Measurements from ENCODE around the gene OR2T27.
"Not testable (repeated sequence)": the region's sequence is repeated elsewhere in the genome, so short reads cannot be mapped to it uniquely, and the experiment has no call there.

The OR2T27 gene, protein sequence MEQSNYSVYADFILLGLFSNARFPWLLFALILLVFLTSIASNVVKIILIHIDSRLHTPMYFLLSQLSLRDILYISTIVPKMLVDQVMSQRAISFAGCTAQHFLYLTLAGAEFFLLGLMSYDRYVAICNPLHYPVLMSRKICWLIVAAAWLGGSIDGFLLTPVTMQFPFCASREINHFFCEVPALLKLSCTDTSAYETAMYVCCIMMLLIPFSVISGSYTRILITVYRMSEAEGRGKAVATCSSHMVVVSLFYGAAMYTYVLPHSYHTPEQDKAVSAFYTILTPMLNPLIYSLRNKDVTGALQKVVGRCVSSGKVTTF

DNA sequence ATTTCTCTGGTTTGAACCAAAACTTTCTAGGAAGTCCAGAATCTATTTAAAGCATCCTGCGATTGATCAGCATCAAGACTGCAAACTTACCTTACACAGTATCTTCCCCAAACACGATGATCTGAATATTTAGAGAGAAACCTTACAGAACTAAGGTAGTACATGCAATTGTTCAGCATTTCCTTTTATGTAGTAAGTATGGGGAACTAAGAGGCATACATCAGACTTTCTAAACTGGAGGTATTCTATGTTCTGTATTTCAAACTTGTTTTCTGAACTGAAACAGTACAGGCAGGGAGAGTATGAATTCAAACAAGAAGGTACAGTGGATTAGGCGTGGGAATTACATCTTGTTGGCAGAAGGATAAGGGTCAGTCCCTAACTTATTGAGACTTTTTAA lies at the start of gene OR2T27:
Gene OR2T27, minus strand, starts transcription at position 175 of the 400 bp plus-strand sequence. CDS start 4,644 bp downstream, outside the sequence.
- not testable (repeated sequence) for DNase-seq (ENCODE audit: low read depth)

DNA sequence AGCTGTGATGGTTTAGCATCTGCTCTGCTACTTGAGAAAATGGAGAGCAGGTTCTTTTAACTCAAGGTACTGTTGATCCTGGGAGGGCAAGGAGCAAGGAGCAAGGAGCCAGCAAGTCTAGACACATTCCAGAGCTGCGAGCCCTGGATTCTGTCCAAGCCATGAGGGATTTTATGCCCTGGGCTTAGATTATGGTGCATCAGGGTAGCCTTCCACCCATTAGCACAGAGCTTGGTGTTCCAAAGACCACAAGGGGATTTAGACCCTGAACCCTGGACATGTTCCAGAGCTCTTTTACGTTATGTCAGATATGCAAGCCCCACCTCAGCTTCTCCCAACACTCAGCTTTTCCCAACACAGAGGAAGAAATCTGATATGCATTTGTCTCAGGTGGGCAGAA lies 49.3 kb upstream of the OR2T27 start:
- DNase-seq (ENCODE audit: low read depth): no peak

DNA sequence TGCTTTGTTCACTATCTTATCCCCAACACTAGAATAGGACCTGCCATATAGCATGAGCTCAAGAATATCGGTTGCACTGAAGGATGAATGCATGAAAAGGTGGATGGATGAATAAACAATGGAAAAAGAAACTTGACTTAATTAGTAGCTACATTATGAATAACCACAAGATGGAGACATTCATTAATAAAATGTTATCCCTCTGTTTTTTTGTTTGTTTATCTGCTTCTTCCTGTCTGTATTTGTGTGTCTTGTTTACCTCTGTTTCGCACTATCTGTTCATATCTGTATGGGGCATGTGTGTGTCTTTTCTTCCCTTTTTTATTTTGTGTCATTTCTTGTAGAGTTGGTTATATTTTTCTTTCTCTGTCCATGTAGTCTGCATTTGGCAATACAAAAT lies 48.3 kb upstream of the OR2T27 start:
- no peak for DNase-seq (ENCODE audit: low read depth)

DNA sequence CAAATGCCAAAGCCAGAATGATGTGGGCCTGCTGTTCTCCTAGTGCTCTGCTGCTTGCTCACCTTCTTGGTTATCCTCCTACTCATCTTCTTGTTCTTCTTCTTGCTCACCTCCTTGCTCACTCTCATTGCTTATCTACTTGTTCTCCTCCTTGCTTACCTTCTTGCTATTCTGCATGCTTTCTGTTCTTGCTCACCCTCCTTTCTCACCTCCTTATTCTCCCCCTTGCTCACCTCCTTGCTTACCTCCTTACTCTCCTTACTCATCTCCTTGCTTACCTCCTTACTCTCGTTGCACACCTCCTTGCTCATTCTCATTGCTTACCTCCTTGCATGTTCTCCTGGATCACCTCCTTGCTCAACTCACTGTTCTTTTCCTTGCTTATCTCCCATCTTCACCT lies 47.4 kb upstream of the OR2T27 start, which contains the start of gene OR14I1:
Gene OR14I1, minus strand, starts transcription at position 53 of the 400 bp plus-strand sequence.
- DNase-seq (ENCODE audit: low read depth): no peak

DNA sequence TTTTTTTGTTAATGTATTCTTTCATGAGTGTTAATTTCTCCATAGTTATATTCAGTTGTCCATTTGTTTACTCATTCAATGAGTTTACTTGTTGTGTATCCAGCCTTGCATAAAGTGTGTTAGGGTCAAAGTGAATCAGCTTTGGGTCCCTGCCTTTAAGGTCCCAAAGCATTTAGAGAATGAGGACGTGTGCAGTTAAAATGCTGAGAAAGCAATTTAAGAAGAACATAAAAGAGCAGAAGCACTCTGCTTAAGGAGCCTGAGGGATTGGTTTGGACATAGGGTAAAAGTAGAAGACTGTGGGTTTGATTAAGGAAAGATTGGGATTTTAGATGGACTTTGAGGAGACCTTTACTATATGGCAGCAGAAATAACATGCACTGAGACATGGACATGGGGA lies 43.8 kb upstream of the OR2T27 start:
- no peak for DNase-seq (ENCODE audit: low read depth)

DNA sequence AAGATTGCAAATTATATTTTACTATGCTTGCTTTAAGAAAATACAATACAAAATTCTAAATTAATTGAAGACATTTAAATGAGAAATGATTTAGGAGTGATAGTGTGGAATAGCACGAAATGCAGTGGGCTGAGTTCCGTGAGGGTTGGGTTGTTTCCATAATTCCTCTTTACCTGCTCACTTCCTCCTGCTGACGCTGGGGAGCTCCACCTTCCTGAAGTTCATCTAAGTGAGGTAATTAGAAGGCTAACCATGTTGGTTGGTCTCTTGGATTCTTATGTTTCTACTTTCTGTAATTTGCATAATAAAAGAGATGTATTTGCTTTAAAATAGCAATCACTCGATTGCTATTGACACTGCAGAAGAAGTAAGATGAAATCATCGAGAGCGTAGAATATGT lies 42.6 kb upstream of the OR2T27 start:
- DNase-seq (ENCODE audit: low read depth): no peak

DNA sequence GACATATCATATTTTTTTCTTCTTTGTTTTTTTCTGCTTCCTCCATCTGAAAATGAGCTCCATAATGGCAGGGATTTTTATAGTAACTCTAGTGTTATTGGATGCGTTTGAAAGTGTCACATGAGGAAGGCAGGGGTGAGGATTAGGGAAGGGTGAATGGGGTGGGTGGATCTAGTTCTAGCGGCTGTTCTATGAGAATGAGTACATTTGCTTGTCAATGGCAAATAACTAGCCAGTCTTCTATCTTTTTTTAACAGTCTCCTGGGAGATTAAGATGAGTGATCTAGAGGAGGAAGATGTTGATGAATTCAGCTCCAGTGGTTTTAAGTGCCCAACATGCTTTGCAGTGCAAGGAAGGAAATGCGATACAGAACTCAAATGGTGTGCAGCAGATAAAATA lies 41.4 kb upstream of the OR2T27 start:
- no peak for DNase-seq (ENCODE audit: low read depth)

DNA sequence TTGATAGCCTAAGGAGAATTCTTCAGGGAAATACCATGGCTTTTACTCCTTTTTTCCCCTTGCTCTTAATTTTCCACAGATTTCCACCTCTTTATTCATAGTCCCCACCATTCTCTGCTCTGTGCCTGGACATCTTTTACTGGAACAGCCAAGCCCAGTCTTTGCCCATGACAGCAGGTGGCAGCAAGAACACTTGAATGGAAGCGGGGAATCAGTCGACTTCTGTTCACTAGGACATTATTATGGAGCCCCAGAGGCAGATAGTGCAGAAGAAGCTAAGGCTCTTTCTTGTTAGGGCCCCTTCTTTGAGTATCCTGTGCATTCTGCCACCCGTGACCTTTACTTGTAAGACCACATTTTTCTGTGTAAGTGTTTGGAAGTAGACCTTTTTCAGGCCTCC lies 40.9 kb upstream of the OR2T27 start:
- no peak for DNase-seq (ENCODE audit: low read depth)

DNA sequence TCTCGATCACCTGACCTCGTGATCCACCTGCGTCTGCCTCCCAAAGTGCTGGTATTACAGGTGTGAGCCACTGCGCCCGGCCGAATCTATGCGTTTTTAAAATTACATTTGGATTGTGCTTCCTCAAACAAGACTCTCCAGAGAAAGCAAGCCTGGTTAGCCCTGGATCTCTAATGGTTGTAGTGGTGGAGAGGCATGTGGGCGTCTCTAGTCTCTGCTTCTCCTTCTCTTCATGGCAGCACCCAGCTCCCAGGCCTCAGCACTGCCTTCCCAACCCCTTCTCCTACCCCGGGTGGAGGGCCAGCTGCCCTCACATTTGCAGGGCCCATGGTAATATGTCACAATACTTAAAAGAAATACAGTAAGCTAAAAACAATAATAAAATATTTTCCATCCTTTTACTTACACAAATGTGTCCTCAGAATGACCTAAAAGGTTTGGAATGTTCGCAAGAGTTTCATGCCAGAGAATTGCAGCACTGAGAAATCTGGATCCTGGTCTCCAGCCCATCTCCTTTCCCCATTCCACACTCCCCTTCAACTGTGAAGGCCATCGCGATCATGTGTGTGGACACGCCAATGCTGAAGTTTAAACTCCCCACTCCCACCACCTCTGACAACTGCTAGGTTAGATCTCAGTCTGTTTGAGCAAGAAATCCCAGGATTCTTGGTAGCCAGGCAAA lies 40.3 kb upstream of the OR2T27 start:
- DNase-seq (ENCODE audit: low read depth): peak; percentile 6

DNA sequence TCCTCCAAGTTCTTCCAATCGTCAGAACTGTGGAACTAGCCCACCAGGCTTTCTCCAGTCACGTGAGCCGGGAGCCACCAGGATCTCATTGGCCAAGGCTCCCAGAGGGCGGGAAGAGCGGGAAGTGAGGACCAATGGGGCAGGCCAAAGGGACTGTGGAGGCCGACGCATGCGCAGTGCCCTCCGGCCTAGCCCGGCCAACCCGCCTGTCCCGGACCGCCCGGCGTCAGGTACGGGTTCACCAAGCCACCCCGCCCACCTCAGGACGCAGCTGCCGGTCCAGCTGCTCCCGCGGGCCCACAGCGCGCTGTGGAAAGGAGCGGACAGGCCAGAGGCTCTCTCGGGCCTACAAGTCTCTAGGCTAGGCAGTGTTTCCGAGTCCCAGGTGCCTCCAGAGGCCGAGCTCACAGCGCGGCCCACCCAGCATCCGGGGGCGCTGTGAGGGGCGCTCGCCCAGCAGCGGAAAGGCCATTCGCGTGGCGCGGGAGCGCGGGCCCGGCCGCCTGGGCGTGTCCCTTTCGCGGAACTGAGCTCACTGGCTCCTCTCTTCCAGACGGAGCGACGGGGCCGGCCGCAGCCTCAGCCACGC lies 36.3 kb upstream of the OR2T27 start:
- no peak for DNase-seq (ENCODE audit: low read depth)

DNA sequence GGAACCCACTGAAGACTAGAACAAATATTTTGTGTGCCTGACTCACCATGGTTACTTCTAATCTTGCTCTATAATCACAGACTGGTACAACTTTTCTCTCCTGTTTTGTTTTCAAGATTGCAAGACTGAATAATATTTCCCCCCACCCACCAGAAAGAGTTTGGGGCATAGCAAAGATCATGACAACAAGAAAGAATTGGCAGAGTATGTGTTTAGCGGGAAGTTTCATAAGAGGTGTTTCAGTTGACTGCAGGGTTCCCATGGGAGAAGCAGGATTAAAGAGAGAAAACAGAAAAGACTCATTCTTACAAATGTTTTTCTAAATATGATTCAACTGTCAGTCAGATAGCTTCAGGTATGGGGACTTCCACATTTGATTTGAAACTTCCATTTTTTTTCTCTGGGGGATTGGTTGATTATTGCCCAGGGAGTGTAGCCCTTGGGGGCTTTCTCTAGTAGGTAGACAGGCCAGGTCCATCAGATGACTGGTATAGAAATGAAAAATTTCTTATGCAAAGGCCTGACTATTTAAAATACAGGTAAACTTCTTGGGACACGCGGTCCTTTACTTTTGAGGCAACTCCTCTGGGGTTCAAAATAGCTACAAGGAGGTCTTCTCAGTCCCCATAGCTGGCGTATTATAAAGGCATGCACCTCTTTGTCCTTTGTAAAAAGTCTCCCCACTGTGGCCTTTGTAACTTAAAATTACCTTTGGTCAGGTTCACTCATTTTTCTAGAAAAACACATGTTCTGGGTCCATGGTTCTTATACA lies 33.4 kb upstream of the OR2T27 start:
- DNase-seq (ENCODE audit: low read depth): no peak

DNA sequence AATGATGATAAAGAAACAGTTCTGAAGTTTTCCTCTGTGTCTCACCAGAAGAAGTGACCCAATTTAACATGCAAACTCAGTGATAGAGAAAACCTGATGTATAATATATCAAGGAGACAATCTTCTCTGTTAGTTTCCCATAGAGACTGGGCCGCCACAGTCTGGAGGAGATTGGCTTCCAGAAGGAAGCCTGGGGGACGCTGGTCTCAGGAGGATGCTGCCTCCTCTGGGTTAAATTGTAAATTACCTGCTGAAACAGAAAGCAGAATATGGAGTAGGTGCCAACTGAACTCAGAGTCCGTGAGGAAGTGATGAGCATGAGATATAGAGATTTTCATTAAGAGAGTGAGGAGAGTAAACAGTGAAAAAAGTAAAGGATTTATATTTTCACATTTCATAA lies 31.5 kb upstream of the OR2T27 start:
- no peak for DNase-seq (ENCODE audit: low read depth)

DNA sequence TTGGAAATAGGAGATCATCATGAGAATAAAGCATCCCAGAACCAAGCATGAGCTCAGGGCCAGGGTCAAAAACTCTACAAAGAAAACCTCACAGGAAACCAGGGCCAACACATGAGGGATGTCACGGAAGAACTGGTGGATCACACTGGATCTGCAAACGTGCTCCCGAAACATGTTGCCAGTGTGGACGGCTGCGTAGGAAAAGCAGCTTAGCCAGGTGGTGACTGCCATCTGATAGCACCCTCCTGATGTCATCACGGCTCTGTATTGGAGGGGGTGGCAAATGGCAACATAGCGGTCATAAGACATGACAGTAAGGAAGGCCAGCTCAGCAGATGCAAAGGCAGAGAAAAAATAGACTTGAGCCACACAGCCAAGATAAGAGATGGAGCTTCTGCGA lies 26.3 kb upstream of the OR2T27 start:
- DNase-seq (ENCODE audit: low read depth): no peak

DNA sequence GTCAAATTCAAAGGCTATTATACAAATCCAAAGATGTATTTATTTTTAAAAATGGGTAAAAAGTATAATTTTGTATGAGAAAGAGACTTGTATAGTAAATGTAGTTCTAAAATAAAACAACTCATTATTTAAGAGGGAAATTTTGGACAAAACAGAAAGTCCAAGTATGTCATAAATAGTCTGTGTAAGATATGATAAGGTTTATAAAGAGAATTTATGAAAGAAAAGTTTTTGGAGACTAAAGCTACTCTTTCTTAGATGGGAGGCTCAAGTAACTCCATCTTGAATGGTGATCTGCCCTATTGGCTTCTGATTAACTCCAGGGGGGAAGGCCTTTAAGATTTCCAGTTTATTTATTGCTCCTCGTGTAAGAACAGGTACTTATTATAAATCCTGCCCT lies 14.7 kb upstream of the OR2T27 start:
- DNase-seq (ENCODE audit: low read depth): no peak

DNA sequence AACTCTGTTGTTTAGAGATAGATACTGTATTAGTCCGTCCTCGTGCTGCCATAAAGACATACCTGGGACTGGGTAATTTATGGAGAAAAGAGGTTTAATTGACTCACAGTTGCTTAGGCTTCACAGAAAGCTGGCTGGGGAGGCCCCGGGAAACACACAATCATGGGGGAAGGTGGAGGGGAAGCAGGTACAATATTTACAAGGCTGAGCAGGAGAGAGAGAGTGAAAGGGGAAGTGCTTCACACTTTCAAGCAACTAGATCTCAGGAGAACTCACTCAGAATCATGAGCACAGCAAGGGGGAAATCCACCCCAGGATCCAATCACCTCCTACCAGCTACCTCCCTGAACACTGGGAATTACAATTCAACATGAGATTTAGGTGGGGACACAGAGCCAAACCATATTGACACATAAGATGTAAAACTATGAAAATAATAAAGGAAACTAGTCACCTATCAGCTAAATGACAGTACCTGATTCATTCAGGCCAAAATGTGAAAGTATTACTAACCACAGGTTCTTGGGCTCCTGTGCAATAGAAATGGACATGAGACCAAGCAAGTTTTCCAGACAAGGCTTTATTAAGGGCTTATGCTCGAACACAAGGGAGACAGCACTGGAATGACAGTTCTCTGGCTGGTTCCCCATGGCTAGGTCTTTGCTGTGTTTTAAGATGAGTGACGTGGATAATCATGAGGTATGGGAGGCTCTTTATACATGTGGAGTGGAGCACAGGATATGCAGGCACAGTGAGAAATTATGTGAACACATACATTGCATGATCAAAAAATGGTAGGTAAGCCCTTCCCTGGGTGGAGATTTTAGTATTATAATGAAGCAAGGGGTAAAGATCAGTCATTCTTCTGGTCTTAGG lies 8.4 kb upstream of the OR2T27 start:
- DNase-seq (ENCODE audit: low read depth): not testable (repeated sequence)

DNA sequence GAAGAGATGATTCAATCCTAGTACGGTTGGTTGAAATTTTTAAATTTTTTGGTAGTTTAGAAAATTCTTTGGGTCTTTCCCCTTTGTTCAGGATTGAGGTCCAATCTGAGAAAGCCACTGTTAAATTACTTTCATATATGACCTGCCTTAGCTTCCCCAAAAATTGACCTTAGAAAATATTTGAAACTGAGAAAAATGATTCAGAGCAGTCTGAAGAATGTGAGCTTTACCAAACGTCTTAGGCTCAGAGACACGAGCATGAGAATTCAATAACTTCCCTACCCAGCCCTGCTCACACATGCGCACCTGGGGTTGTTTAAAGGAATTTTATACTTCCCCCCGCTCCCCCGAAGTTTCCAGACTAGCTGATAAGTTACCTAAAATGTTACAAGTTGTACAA lies 1.5 kb upstream of the OR2T27 start:
- not testable (repeated sequence) for DNase-seq (ENCODE audit: low read depth)

DNA sequence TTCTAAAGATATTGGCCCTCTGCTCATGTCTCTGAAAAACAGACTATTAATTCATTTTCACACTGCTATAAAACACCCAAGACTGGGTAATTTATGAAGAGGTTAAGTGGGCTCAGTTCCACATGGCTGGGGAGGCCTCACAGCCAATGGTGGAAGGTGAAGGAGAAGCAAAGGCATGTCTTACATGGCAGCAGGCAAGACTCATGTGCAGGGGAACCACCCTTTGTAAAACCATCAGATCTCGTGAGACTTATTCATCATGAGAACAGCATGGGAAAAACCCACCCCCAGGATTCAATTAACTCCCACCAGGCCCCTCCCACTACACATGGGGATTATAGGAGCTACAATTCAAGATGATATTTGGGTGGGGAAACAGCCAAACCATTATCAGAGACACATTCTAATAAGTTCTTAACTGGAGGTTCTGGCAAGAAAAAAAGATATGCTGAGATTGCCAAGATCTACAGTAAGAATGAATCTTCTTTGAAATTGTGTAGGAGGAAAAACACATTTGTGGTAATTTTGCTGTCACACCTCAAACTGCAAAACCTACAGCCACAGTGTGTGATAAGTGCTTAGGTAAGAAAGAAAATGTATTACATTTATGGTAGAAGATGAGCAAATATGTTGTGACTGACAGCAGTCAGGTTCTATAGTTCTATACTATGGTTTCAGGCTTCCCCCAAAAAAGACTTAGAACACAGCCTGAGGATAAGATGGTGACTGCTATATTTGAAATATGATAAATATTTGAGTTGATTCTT lies 6.4 kb downstream of the OR2T27 start:
- DNase-seq (ENCODE audit: low read depth): not testable (repeated sequence)

DNA sequence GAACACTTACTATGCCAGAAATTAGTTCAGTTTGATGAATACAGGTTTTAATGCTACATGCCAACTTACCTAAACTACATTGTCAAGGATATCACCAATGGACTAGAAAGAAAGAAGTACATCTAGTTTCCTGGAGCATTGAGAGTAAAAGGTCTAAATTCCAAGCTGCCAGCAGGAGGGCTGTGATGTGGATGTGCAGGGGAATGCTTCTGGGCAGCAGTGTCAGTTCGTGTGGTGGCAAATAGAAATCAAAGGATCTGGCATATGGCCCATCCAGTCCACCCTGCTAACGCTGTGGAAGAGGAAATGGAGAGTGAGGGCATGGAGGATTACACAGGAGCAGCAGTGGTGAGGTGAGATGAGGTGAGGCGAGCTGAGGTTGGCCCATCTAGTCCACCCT lies 10.2 kb downstream of the OR2T27 start, which contains the start of gene OR2T35:
Gene OR2T35, minus strand, starts transcription at position 101 of the 400 bp plus-strand sequence. CDS start 6,020 bp downstream, outside the sequence.
- DNase-seq (ENCODE audit: low read depth): not testable (repeated sequence)

DNA sequence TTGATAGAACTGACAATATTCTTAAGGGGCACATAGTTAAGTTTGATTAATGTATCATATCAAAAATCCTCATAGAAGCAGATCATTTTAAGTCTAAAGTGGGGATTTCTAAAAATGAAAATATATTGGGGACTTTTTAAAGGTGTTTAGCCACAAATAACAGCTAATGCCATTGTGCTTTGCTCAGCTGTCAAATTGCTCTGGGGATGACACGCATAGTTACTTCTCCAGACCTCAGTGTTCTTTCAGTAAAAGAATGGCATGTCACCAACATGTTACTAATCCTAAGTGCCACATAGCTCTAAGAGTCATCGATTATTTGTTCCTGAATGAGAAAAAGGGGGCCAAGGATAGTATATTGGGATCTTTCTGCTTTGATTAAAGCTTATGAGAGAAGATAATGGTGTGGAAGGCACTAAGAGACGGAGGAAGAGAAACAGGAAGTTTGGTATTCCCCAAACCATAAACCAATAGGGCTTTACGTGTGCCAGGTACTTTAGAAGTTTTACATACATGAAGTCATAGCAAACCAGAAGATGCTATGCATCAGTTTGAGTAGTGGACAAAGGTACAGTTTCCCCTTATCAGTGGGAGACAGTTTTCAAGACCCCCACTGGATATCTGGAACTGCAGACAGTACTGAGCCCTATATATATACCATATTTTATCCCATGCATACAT lies 12.2 kb downstream of the OR2T27 start:
- DNase-seq (ENCODE audit: low read depth): not testable (repeated sequence)

DNA sequence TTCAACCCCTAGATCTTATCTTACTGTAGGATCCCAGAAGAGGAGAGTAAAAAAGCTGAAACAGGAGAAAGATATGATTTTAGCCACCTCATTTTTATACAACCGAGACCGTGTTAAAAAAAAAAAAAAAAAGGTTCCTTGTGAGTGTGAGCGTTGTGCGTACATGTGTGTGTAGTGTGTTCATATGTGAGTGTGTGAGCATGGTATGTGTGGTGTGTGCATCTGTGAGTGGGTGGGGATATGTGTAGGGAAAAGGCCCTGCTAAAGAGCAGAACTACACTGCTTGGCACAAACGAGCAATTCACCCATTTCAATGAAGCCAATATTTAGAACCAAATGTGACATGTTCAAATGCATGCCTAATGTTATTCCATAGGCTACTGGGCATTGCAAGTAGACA lies 13.7 kb downstream of the OR2T27 start:
- not testable (repeated sequence) for DNase-seq (ENCODE audit: low read depth)

Data from EH (cell line).